Measurements from ENCODE around the gene KIR3DL1.
"Not testable (repeated sequence)": the region's sequence is repeated elsewhere in the genome, so short reads cannot be mapped to it uniquely, and the experiment has no call there.

KIR3DL1 gene

DNA sequence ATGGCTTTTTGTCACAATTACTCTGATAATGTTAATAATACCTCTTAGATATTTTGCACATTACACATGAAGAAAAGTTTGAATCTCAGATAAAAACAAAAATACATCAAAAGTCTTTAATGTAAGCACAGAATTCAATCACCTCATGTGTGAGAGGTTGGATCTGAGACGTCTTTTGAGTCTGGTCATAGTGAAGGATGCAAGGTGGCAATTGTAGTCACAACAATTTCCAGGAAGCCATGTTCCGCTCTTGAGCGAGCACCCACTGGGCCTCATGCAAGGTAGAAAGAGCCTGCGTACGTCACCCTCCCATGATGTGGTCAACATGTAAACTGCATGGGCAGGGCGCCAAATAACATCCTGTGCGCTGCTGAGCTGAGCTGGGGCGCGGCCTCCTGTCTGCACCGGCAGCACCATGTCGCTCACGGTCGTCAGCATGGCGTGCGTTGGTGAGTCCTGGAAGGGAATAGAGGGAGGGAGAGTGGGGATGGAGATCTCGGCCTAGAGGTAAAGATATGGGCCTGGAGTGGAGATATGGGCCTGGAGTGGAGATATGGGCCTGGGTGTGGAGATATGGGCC lies 33.9 kb downstream of the KIR3DL1 start, which contains the start of gene KIR3DL2:
Gene KIR3DL2 (plus strand): TSS at position 383 of the 580 bp plus-strand sequence. CDS start 33 bp downstream, at position 416.
- H3K27me3 Mint-ChIP-seq = peaks cover 28% of the 10 kb centered on the region
- ATAC-seq, H3K36me3 Mint-ChIP-seq, H3K4me3 Mint-ChIP-seq, H3K9me3 Mint-ChIP-seq, H3K27ac Mint-ChIP-seq, H3K4me1 Mint-ChIP-seq: not testable (repeated sequence)

DNA sequence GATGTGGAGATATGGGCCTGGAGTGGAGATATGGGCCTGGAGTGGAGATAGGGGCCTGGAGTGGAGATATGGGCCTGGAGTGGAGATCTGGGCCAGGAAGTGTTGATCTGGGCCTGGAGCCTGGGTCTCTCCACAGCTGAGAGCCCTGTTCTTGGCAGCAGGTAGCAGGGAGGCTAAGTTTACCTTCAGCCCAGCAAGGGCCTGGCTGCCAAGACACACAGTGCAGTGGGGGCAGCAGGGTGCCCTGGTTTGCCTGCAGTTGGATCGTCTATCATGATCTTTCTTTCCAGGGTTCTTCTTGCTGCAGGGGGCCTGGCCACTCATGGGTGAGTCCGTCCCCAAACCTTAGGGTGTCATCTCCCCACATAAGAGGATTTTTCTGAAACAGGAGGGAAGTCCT lies 34.7 kb downstream of the KIR3DL1 start:
- H3K4me3 Mint-ChIP-seq = no peak overlapping the region
- no peak for ATAC-seq
- peaks cover 5% of the 10 kb centered on the region for H3K9me3 Mint-ChIP-seq
- no peaks in the 10 kb centered on the region for H3K36me3 Mint-ChIP-seq
- no peaks in the 10 kb centered on the region for H3K4me1 Mint-ChIP-seq
- no peak overlapping the region for H3K27ac Mint-ChIP-seq
- peaks cover 28% of the 10 kb centered on the region for H3K27me3 Mint-ChIP-seq

DNA sequence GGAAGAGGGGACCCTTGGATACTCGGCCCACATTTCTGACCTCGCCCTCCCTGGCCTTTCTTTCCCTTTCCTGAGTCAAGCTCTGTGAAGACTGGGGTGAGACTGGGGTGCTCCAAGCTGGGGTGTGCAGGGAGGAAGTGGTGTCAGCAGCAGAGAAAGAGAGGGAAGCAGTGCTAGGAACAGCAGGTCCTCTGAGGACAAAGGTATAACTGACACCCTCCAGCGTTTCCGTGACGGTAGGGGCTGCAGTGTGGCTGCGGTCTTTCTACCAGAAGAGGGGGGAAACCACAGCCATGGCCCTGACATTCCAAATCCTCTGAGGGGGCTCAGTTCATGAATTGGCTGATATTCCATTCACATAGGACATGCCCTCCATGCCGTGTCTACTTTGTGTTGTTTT lies 35.1 kb downstream of the KIR3DL1 start:
- no peaks in the 10 kb centered on the region for H3K4me1 Mint-ChIP-seq
- H3K36me3 Mint-ChIP-seq = no peaks in the 10 kb centered on the region
- peaks cover 28% of the 10 kb centered on the region for H3K27me3 Mint-ChIP-seq
- peaks cover 5% of the 10 kb centered on the region for H3K9me3 Mint-ChIP-seq
- no peak overlapping the region for H3K27ac Mint-ChIP-seq
- H3K4me3 Mint-ChIP-seq = no peak overlapping the region
- no peak for ATAC-seq

GRCh38 chr19:54855241-54855640 lies 39.0 kb downstream of the KIR3DL1 start:
- H3K4me1 Mint-ChIP-seq, H3K4me3 Mint-ChIP-seq, H3K9me3 Mint-ChIP-seq: not testable (repeated sequence)

GRCh38 chr19:54858476-54858875 lies 42.2 kb downstream of the KIR3DL1 start:
- H3K4me1 Mint-ChIP-seq, H3K27ac Mint-ChIP-seq, H3K36me3 Mint-ChIP-seq, H3K9me3 Mint-ChIP-seq, ATAC-seq, H3K4me3 Mint-ChIP-seq: not testable (repeated sequence)
- peaks cover 26% of the 10 kb centered on the region for H3K27me3 Mint-ChIP-seq

More at GRCh38 chr19:54855241-54855640, 39.0 kb downstream of the KIR3DL1 start:
- not testable (repeated sequence) for H3K36me3 Mint-ChIP-seq, ATAC-seq, H3K27ac Mint-ChIP-seq
- peaks cover 27% of the 10 kb centered on the region for H3K27me3 Mint-ChIP-seq

- peaks cover 24% of the 10 kb centered on the region for H3K27me3 Mint-ChIP-seq
- H3K36me3 Mint-ChIP-seq, H3K4me3 Mint-ChIP-seq, H3K9me3 Mint-ChIP-seq, ATAC-seq, H3K4me1 Mint-ChIP-seq, H3K27ac Mint-ChIP-seq: not testable (repeated sequence)
Measured at GRCh38 chr19:54859421-54859820, 43.2 kb downstream of the KIR3DL1 start.

DNA sequence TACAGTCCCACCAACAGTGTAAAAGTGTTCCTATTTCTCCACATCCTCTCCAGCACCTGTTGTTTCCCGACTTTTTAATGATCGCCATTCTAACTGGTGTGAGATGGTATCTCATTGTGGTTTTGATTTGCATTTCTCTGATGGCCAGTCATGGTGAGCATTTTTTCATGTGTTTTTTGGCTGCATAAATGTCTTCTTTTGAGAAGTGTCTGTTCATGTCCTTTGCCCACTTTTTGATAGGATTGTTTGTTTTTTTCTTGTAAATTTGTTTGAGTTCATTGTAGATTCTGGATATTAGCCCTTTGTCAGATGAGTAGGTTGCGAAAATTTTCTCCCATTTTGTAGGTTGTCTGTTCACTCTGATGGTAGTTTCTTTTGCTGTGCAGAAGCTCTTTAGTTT lies 47.2 kb downstream of the KIR3DL1 start:
- H3K4me3 Mint-ChIP-seq, H3K9me3 Mint-ChIP-seq, H3K4me1 Mint-ChIP-seq, ATAC-seq, H3K36me3 Mint-ChIP-seq, H3K27ac Mint-ChIP-seq: not testable (repeated sequence)
- H3K27me3 Mint-ChIP-seq = peaks cover 39% of the 10 kb centered on the region

DNA sequence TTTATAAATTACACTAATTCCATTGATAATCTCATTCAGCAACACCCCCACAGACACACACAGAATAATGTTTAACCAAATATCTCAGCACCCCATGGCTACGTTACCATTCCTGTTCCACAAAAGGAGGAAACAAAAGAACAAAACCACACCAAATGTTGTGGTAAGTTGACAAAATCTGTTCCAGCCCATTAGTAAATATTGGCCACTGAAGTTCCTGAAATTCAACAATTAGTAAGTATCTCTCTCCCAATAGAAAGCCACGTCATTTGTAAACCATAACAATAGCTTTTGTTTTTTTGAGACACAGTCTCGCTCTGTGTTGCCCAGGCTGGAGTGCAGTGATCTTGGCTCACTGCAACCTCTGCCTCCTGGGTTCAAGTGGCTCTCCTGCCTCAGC lies 55.4 kb downstream of the KIR3DL1 start:
- Mint-ChIP-seq H3K27me3 (peaks cover under 1% of the 10 kb centered on the region), H3K4me3 (no peak overlapping the region), H3K36me3 (no peaks in the 10 kb centered on the region), H3K4me1 (no peaks in the 10 kb centered on the region), H3K27ac (no peak overlapping the region), H3K9me3 (peaks cover 2% of the 10 kb centered on the region)
- ATAC-seq = no peak

DNA sequence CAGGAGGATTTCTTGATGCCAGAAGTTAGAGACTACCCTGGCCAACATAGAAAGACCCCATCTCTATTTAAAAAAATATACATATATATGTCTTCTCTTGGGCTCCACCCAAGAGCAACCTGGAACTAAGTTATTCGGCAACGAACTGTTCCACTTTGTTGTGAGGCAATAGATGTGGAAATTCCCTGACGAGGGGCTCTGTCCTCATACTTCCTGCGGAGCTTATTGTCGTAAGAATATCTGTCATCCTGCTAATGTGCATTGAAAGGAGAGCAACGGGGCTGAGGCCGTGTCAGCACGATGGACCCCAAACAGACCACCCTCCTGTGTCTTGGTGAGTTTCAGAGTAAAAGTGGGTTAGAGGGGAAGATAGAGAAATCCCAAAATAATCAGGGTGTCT lies 57.7 kb downstream of the KIR3DL1 start, which contains the start of gene FCAR:
Gene FCAR (plus strand): TSS at position 246 of the 400 bp plus-strand sequence. CDS start 55 bp downstream, at position 301.
- no peaks in the 10 kb centered on the region for H3K9me3 Mint-ChIP-seq
- no peaks in the 10 kb centered on the region for H3K4me1 Mint-ChIP-seq
- H3K4me3 Mint-ChIP-seq = no peak within 1 kb of the TSS
- no peaks in the 10 kb centered on the region for H3K36me3 Mint-ChIP-seq
- no peaks in the 10 kb centered on the region for H3K27me3 Mint-ChIP-seq
- H3K27ac Mint-ChIP-seq = no peak within 1 kb of the TSS
- no peak for ATAC-seq

DNA sequence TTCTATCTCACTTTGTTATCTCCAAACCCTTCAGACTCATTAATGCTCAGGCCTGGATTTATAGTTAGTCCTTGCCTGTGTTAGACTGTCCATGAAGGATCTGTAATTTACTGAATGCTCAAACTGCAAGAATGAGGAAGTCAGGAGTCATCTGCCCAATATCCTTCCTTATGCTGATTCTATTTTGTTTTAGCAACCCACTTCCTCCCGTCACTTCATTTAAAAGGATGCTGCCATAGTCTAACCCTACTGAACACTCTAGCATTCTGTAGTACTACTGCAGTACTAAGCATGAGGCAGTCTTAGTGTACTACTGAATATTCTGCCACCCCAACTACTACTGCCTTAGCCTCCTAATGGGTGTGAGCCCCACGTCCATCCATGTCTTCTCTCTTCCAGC lies 59.2 kb downstream of the KIR3DL1 start:
- Mint-ChIP-seq H3K9me3 (no peaks in the 10 kb centered on the region), H3K36me3 (no peaks in the 10 kb centered on the region), H3K27me3 (peaks cover 8% of the 10 kb centered on the region), H3K4me3 (no peak overlapping the region), H3K4me1 (no peaks in the 10 kb centered on the region), H3K27ac (no peak overlapping the region)
- ATAC-seq = no peak

GRCh38 chr19:54877471-54877870 lies 61.2 kb downstream of the KIR3DL1 start:
- Mint-ChIP-seq H3K4me1 (no peaks in the 10 kb centered on the region), H3K9me3 (no peaks in the 10 kb centered on the region), H3K4me3 (no peak overlapping the region), H3K27ac (no peak overlapping the region), H3K27me3 (peaks cover 21% of the 10 kb centered on the region), H3K36me3 (no peaks in the 10 kb centered on the region)
- ATAC-seq = no peak

All from stimulated activated memory B cell treated with anti-CD40 and anti-IgM and Interleukin-4, amounts not matched to agents 10 μg/mL and 1 μg/mL and 100 μg/mL, for 72 hours (primary cell).